HG03521 (cell line): ENCODE results near the gene VAPA.

ENCODE experiments used
- ATAC-seq: cut with Tn5 transposase; IDR thresholded peaks from one replicate; pipeline ENCODE4 v1.9.1; 2021; ENCODE audit warnings: mild to moderate bottlenecking, moderate library complexity; ENCODE audit not compliant: unreplicated experiment

VAPA gene

DNA sequence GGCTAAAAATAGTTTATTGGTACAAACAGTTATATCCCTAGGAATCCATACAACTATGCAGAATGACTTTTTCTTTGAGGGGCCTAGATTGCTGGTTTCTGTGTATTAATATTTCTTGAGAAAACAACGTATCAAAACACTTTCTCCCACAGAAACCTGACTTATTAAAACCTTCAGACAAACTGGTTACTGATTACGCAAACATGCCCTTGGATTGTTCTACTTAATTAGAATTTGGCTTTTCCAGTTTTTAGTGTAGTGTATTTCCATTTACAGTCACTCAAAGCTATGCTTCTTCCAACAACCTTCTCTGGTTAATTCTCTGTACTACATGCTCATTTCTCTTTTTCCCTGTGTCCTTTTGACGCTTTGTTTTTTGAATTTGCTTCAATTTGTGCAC is 20.0 kb downstream of the VAPA start:
- no peak for ATAC-seq

DNA sequence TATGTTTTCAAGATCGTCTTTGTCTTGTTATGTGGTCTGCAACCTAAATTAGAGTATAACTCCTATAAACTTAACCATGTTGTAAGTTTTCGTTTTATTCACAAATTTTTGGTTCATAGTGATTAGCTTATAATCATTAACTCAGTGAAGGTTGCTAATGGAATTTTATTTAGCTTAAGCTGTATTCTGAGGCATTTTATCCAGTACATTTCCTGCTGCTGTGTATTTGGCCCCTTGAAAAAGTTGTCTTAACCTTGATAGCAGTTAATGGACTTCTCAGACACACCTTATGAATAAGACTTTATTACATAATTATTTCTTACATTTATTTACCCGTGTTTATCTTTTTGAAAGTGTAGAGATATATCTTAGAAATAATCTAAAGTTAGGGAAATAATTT is 20.5 kb downstream of the VAPA start:
- ATAC-seq: no peak

DNA sequence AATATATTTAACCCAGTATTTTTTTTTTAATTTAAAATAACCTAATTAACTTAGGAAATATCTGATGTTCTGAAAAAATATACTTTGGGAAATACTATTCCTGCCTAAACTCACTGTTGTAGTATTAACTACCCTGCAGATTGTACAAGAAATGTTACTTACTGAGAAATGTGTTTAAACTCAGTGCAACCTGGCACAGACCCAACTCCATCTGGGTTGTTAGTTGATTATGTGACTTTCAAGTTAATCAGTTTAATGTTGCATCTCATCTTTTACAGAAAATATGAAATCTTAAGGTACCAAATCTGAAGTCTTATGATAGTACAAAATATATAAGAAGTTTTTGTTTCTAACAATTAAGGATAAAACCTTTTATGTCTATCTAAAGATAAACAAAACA is 27.3 kb downstream of the VAPA start:
- no peak for ATAC-seq

DNA sequence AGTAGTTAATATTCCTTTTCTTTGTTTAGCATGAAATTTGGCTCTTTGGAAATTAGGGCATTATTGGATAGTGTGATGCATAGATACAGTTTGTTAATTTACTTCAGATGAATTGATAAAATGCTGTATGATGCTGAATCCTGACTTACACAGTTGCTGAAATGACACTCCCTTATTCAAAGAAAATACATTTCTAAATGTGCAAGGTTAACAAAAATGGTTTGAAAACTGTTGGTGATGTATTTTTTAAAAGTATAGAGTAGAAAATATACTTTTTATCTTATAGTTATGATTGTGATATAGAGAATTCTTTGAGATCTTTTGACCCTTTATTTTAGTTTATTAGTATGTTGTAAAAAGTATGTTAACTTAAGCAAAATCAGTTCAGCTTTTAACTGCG is 27.8 kb downstream of the VAPA start:
- ATAC-seq: no peak

DNA sequence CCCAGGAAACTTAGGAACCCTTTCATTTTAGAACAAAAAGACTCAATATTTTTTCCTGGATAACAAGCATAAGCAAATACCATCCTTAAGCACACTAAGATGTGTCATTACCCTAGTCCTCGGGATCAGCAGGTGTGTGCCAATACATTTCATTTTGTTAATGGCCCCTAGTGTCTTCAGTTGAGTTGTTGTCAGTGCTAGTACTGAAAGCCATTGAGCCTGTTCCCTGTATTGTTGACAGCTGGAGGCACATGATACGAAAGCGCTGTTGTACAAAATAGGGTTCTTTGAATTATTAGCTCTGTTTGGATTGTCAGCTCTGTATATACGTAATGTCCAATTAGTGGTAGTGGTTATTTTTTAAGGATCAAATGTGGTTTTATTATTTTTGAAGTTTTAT is 29.5 kb downstream of the VAPA start:
- ATAC-seq: no peak

DNA sequence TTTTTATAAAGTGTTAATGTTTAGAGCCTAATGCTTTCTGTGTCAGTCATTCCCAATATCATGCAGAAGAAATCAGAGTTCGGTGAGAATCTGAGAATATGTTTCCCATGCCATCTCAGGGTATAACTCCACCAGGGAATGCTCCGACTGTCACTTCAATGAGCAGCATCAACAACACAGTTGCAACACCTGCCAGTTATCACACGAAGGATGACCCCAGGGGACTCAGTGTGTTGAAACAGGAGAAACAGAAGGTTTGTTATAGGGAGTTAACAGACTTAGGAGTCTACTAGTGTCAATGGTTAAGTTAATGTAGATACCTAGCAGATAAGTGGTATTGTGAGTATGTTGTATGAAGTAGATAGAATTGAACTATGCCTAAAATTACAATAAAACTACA is 31.0 kb downstream of the VAPA start:
- no peak for ATAC-seq

DNA sequence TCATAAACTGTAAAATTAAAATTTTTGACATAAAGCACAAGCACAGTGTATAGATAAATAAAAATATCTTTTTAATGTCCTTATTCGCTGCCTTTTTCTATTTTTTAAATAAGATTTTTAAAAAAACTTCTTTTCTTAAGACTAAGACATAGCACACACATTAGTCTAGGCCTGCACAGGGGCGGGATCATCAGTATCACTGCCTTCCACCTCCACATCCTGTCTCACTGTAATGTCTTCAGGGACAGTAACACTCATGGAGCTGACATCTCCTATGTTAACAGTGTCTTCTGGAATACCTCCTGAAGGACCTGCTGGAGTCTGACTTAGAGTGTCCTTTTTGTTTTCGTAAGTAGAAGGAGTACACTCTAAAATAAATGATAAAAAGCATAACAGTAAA is 33.0 kb downstream of the VAPA start:
- ATAC-seq: no peak

DNA sequence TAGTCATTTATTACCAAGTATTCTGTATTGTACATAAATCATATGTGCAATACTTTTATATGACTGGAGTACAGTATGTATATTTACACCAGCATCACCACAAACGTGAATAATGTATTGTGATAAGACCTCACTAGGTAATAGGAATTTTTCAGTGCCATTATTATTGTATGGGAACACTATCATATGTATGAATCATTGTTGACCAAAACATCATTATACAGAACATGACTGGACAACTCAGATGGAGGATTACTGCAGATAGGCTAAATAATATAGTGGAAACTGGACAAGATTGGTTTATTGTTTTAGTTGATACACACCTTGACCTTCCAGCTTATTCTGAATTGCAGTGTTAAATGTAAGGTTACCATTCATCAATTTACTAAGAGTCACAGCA is 33.4 kb downstream of the VAPA start:
- no peak for ATAC-seq

DNA sequence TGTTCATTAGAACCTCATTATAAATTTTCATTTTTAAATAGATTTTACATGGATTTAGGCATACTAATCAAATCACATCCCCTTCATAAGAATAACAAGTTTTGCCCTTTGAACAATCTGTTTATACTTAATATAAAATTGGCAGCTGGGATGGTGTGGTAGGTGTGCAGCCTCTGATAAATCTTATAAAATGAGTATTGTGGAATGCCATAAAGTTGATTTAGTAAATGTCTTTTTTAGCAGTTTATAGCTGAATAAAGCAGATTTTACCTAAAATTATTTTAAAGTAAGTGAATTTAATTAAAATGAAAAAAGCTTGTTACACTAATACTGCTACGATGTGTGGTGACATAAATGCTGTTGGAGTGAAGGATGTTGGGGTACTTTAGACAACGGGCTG is 35.5 kb downstream of the VAPA start:
- no peak for ATAC-seq

DNA sequence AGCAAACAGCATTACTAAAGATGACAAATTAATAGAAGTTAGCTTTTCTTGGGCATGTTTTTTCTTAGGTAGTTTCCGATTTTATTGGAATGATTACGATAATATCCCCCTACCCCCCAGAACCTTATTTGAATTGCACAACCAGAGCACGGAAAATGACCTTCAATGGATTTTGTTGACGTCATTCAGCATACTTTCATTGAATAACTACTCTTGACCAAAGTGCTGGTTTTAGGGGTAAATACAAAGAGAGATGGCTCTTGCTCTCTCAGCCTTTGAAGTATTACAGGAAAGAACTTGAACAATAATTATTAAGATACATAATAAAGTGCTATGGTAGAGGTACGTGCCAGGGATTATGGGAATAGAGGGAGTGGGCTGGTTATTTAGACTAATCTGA is 36.0 kb downstream of the VAPA start:
- ATAC-seq: no peak

DNA sequence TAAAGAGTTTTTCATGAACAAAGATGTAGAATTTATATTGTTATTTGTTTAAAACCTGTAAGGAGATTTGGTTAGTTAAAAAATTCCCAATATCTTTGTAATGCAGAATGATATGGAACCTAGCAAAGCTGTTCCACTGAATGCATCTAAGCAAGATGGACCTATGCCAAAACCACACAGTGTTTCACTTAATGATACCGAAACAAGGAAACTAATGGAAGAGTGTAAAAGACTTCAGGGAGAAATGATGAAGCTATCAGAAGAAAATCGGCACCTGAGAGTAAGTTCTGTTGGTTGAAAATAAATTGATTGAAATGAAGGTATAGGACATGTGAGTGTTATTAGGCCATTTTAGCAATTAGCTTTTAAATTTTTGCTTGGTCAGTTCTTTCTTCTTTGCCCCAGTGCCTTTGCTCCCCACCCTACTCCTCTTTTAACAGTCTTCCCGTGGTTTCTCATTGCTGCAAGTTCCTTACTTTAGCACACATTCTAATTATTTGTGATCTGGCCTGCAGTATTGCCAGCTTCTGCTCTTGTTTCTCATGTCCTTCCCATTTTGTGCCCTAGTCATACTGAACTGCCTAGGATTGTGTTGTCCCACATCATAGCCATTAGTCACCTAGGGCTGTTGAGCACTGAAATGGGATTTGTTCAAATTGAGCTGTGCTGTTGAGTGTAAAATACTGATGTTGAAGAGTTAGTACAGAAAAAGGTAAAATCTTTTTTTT is 36.6 kb downstream of the VAPA start:
- no peak for ATAC-seq

DNA sequence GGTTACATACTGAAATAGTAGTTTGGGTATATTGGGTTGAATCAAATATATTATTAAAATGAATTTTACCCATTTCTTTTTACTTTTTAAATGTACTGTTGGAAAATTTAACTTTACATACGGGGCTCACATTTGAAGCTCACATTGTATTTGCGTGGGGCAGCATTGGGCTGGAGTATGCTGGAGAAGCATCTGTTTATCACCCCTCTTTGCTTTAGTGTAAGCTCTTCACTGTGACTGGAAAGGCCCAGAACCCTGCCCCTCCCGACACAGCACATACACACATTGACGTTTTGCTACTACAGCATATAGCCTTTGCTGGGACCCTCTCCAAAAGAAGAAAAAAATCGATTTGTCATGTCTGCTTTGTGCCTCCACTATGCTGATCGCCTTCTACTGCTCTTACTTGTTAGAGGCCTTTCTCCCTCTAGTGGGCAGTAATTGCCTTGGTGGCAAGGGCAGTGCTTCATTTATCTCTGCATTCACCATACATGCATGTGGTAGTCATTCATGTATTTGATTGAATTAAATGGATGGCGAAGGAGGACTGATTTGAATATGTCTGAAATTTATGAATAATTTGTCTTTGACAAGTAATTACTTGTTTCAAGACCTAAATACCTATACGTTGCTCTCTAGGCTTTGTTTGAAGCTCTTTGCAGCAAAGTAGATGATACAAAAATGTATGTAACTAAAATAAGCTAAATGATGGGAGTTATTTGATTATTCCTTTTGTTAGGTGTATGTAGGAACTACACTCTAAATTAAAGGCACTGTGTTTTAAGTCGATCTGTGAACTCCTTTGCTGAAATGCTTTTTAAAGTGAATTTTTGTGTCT is 37.4 kb downstream of the VAPA start:
- no peak for ATAC-seq

DNA sequence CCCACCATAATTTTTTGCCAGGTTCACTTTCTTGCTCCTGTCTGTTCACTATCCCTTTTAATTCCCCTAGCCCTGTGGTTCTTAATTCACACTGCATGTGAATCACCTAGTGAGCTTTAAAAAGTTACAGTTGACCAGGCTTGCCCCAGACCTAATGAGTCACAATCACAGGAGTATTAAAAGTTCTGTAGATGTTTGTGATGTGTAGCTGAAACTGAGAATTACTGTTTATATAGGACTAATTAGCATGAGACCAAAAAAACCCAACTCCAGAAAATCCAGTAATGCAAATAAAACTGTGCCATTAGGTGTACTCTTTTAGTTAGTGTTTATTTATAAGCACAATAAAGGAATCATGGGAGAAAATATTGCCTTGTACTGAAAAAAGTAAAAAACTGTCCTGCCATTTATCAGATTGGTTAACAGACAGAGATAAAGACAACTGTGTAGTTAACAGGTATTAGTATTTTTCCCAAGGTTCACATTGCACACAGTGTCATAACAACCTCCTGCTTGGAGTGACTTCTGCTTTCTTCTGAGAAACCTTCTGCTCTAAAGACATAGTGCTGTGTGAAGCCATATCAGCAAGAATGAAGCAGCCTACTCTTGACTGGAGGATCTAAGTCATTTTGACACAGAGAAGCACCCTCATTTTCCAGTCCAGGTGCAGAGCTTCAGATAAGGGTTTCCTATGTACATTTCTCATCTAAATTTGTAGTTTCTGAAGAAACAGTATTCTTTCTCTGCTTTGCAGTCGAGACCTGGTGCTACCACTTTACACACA is 39.0 kb downstream of the VAPA start:
- ATAC-seq: no peak

DNA sequence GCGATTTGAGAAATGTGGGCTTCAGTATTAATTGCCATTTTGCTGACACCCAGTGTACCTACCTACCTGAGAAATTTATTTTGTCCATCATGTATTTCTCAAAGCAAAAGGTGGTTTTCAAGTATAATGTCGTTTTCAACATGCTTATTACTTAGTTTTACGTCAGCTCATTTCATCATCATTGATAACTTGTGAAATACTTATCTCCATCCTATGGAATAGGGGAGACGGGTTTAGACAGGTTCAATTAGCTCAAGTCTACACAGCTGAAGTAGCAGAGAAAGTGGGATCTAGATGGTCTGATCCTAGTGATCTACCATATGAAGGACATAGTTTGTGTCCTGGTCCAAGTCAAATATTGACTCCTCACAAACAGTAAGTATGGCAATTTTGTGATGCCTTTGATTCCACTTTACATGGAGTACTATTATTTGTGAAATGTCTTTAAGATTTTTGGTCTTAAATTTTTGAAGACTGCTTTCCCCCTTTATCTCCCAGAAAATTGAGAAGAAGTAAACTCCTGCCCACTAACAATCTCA is 45.1 kb downstream of the VAPA start:
- no peak for ATAC-seq

DNA sequence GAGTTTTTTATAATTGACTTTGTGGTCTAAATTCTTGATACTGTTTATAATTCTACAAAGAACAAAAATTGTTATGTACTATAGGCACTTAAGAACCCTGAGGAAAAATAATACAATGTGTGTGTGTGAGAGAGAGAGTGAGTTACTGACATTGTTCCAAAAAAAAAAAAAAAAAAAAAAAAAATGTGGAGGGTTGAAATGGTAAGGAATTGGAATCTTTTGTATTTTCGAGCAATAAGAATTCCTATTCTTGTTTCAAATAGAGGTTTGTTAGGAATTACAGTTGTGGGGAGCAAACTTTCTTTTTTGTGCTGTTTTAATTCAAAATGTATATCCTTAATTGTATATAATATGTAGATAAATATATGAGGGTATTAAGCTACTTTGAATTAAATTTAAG is 45.7 kb downstream of the VAPA start:
- no peak for ATAC-seq

DNA sequence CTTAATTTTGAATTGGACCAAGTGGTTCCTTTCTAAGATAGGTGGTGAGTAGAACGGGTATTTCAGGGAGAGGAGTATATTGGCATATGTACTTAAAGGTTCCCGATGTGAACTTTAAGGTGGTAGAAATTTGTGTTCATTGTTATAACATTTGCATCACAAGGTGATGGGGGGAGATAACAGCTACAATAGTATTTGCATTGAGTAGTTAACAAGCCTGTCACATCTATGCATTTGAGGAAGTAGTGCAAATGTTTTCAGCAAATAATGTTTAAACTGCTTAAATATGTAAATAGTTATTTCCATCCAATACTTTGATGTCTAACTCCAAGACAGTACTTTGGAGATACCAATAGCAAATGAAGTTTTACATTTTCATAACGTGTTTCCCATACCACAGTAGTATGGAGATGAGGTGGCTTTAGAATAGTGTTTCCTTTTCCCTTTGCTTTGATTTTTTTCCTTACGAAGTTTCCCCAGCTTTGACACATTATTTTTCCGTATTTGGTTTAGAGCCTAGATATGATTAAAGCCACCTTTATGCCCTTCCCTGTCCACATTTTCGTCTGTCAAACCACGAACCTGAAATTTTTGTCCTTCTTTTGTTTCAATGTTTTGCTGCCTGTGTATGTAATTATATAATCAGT is 46.6 kb downstream of the VAPA start:
- ATAC-seq: no peak

DNA sequence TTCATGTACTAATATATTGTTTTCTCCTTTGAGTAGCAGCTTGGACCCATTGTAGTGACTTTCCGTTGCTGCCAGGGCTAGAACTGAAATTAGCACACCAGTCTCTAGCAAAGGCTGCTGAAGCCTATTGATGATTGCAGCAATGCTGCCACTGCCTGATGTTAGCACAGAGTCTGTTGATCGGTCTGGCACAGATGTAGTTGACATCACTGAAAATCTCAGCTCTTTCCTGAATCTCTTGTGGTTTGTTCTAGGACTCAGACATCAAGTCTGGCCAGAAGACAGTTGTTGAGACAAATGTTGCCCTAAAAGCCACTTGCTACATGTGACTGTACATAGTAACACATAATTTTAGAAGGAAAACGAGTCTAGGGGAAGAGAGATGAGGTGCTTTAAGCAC is 47.2 kb downstream of the VAPA start:
- no peak for ATAC-seq

DNA sequence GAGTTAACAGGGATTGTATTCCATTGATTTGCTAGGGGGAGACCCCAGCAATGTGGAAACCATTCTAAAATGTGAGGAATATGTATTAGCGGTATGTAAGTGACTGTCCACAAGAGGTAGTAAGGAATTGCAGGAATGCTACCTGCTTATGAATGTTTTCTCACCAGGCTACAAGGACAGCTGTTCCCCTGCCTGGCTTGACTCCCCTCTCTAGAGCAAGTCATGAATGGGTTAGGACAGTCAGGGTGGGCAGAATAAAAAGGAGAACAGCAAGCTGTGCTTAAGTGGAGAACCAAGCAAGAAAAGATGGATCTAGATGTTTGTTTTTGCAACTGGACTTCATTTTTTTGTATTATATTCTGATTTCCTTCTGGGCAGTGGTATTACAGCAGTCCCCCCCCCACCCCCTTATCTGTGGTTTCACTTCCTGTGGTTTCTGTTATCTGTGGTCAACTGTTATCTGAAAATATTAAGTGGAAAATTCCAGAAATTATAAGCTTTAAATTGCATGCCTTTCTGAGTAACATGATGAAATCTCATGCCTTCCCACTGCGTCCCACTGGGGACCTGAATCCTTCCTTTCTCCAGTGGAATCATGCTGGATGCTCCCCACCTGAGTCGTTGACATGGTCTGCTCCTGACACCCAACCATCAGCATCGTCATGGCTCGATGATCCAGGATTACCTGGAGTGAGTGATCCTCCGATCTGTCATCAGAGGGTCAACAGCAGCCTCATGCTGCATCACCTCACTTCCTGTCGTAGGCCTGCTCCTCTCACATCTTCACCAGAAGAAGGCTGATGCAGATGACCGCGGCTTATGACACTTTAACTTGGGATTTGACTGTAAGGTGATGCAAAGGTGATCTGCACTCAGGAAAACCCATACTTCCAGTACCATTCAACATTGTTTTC is 52.2 kb downstream of the VAPA start:
- ATAC-seq: no peak

DNA sequence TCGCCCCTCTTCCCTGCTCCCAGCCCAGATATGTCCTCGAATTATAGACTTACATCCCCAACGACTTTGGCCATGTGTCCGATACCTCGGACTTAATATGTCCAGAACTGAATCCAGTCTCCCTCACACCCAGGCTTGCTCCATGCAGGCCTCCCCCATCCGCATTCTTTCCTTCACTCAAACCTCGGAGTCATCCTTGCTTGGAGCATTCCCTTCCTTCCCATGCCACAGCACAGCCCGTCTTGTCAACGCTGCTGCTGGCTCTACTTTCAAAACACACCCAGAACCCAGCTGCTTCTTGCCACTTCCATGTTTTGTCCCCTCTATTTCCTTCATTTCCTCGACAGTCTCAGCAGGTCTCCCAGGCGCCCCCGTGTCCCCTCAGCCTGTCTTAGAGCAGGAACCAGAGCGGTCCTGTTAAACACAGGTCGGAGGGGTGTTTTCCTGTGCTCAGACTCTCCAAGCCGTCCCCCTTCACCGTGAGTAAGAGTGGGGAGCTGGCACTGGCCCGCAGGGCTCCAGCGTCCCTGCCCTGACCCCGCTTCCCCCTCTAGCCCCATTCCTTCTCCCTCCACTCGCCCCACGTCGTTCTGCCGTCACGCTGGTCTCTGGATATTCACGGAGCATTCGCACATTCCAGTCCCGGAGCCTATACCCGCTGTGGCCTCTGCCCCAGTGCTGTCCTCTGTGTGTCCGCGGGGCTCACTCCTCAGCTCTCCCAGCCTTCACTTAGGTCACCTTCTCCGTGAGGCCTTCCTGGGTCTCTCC is 54.4 kb downstream of the VAPA start:
- no peak for ATAC-seq
